Measurements from ENCODE around the gene PLCB4.

GRCh38 chr20:9369557-9369956 lies 300.7 kb downstream of the PLCB4 start:
- TF ChIP-seq POLR2A (IDR thresholded peaks at IDR 0.05), result no peak
- no peak for TF ChIP-seq CTCF (IDR thresholded peaks at IDR 0.05)
- no peak for TF ChIP-seq POLR2AphosphoS5 (IDR thresholded peaks at IDR 0.05; ENCODE audit: insufficient read depth in 1 of 2, low read depth in 1 of 2)

Measured in vagina (tissue), 2 donors.